GM21360 (cell line): ENCODE data around the gene LAPTM5.
"Not testable (repeated sequence)": the region's sequence is repeated elsewhere in the genome, so short reads cannot be mapped to it uniquely, and the experiment has no call there.

Source experiments
- ATAC-seq: cut with Tn5 transposase; IDR thresholded peaks from one replicate; pipeline ENCODE4 v1.9.1; 2021; ENCODE audit warnings: mild to moderate bottlenecking, moderate library complexity; ENCODE audit not compliant: unreplicated experiment

The LAPTM5 gene

GRCh38 chr1:30773722-30774358, 16.3 kb upstream of the LAPTM5 start:
- ATAC-seq = no peak

DNA sequence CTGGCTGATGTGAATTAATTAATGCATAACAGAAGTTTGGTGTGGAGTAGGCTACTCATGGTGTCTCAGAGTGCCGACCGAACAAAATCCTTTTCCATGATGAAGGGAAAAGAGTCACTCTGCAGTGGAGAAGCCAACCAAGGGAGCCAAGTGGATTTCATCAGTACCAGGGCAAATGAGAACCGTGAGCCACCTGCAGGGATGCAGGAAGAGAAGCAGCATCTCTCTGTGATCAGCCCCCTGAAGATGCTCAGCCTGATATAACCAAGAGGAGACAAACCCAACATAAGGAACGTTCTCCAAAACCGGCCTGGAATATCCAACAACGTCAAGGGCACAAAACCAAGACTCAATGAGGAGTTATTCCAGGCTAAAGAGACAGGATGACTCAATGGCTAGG, 13.4 kb upstream of the LAPTM5 start:
- ATAC-seq = no peak

DNA sequence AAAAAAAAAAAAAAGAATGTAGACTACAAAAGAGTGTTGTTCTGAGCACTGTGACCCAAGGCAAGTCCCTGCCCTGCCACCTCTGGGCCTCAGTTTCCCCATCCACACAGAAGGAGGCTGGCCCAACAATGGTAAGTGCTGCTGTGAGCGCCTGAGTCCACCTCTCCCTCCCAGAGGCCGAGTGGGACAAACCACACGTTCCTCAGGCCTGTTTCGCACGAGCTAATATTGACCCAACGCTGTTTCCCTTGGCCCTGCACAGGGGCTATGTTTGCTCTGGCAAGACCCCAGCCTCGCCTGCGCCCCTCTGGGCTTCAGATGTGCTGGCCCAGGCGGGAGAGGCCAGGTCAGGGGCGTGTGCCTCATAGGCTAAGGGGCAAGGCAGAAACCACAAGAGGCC, 12.6 kb upstream of the LAPTM5 start:
- ATAC-seq = no peak

DNA sequence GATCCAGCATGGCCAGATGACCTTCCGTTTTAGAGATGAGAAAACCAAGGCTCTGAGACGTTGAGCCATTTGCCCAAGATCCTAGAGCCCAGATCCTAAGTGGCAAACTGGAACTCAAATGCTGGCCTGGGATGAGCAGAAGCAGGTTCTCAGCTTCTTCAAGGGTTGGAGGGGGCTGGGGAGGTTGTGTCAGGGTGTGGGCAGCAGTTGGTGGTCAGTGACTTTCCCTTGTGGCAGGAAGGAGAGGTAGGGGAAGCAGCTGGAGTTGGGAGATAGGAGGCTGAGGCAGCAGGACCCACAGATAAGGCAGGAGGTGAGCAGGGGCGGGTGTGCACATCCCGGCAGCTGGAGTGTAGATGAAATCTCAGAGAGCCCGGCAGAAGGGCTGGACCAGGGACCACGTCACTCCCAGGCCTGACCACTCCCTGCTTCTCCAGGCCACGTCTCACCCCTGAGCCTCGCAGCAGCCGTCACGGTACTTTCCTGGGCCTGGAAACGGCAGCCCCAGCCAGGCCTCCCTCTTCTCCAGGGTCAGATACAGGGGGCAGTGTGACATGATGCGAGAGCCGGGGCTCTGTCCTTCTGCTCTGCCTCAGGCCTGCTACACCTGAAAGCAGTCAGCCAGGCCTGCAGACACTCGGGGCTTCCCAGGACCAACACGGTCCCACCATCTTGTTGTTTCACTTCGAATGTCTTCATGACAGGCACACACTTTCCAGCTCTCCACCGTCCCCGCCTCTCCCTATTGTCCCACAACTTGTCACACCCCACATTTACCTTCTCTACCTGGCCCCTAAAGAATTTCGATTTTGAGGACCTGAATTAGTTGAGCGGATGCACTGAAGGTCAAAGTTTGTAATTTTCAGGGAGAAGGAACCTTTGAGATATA, 11.5 kb upstream of the LAPTM5 start:
- no peak for ATAC-seq

DNA sequence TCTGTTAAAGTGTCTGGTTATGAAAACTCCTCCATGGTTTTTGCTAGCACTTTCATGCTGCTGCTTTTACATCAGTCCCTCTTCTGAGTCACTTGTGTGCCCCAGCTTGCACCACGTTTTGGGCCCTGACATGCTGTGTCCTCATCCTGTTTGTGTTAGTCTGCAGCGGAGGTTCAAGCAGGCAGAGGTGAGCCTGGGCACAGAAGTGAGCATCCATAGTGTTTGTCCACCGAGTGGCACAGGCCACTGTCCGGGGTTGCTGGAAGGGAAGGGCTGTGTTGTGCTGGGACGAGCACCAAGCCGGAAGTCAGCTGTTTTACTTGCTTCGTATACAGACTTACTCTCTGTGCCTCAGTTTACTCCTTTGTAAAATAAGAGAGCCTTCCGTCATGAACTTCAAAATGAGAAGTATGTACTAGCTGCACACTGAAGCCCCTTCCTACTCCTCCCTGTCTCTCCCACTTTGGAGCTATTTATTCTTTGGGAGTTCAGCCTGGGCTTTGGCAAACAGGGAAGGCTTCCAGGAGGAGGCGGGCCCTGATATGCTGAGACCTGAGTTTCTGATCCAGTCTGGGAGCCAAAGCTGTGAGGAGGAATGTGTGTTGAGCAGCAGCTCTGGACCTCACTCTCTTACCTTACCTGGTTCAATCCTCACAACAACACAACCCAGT, 10.7 kb upstream of the LAPTM5 start:
- ATAC-seq = no peak

DNA sequence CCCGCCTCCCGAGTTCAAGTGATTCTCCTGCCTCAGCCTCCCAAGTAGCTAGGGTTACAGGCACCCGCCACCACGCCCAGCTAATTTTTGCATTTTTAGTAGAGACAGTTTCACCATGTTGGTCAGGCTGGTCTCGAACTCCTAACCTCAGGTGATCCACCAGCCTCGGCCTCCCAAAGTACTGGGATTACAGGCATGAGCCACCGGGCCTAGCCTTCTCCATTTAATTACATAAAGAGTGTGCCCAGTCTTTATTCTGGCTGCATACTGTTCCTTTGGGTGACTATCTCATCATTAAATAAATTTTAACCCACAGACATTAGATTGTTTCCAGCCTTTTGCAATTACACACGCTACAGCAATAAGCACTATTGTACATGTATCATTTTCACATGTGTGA, 9.4 kb upstream of the LAPTM5 start:
- not testable (repeated sequence) for ATAC-seq

DNA sequence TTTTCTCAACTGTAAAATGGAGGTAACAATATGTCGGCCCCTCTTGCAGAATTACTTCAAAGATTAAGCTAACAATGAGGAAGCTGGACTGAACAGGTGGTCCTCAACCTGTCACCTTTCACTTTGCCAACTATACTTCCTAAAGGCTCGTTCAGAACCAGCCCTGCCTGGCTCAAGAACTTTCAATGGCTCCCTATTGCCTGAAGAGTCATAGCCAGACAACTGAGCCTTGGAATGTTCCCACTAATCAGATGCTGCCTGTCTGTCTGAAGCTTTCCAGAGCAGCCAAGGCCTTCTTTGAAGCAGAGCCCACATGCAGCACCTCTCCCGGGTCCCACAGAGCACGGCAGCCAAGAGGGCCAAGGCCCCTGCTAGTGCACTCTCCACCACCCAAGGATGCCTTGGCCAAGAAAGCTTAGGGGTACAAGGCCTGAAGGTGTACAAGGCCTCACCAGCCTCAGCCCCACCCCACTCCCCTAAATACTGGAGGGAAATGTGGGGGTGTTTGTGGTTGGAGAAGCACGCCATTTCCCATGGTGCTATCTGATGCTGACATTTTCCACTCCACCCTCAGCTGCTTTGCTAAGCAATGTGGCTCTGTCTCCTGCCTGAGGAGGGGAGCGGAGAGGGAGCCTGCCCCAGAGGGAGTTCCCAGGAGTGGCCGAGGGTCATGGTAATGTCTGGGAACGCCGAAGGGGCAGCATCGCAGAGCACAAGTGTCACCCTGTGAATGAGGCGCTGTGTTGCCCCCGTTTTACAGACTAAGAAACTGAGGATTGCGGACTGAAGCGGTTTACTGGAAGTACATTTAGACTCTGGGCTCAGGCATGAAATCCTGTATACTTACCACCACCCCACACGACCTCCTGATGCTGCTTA, 8.2 kb upstream of the LAPTM5 start:
- no peak for ATAC-seq

GRCh38 chr1:30764939-30765555, 7.5 kb upstream of the LAPTM5 start:
- ATAC-seq = peak; percentile 49

GRCh38 chr1:30764396-30764795, 6.8 kb upstream of the LAPTM5 start:
- no peak for ATAC-seq

GRCh38 chr1:30763651-30764248, 6.2 kb upstream of the LAPTM5 start:
- no peak for ATAC-seq

GRCh38 chr1:30762930-30763650, 5.5 kb upstream of the LAPTM5 start:
- ATAC-seq = no peak

DNA sequence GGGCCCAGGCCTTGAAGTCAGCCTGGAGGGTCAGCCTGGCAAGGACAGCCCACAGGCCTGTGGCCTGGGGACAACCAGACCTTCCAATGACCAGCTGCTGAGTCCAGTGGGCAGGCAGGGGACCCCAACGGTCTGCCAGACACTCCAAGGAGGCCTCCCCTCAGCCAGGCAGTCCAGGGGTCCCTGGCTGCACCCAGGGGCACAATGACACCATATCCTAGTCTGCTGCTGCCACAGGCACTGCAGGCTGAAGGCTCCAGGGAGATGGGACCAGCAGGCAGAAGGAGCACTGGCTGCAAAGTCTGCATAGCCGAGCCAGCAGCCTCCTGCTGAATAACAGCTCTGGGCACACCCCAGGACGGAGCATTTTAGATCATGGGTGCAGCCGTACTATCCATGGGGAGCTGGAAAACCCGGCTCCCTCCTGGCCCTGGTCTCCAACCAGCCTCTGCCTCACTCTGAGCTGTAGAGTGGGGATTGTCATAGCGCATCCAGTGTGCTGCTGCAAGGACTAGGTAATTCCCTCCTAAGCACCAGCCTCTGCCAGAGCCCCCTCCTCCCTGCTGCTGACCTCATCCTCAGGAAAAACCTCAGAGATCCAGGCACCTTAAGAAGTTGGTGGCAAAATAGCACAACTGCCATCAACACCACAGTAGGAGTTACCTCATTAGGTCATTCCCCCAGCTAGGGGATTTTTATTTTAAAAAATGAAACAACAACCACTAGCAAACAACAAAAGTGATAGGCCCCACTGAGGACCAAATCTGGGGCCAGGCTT, 4.8 kb upstream of the LAPTM5 start:
- ATAC-seq = no peak

DNA sequence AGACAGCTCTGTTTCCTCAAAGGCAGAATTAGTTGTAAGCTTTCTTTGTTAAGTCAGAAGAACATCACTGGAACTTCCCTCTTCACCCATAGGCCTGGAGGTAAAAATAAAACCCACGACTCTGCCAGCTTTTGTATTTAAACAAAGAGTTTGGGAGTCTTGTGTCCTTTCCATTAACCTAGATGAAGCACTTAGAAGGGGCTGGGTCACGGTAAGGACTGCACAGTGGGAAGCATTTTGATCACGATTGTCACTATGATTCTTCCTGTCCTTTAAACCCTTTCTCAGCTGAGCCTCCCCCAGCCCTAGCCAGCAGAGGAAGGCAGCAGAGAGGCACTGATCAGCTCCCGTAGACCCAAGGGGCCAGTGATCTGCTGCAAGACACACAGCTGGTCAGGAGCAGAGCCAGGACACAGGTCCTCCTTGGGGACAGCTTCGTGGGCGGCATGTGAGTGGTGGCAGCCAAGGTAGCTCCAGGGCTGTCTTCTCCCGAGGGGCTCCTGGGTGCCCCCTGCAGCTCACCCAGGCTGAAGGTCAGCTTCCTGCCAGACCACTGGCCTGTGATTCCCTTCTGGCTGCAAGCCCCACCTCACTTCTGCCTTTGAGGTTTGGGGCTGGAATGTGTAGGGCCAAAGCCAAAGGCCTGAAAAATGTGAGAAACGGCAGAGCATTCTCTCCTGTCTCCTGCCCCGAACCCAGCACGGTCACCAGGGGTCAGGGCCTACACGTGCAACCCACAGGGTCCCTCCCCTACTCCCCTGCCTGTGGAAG, 4.0 kb upstream of the LAPTM5 start:
- no peak for ATAC-seq

GRCh38 chr1:30760596-30761324, 3.2 kb upstream of the LAPTM5 start:
- no peak for ATAC-seq

GRCh38 chr1:30759718-30760281, 2.2 kb upstream of the LAPTM5 start:
- no peak for ATAC-seq

DNA sequence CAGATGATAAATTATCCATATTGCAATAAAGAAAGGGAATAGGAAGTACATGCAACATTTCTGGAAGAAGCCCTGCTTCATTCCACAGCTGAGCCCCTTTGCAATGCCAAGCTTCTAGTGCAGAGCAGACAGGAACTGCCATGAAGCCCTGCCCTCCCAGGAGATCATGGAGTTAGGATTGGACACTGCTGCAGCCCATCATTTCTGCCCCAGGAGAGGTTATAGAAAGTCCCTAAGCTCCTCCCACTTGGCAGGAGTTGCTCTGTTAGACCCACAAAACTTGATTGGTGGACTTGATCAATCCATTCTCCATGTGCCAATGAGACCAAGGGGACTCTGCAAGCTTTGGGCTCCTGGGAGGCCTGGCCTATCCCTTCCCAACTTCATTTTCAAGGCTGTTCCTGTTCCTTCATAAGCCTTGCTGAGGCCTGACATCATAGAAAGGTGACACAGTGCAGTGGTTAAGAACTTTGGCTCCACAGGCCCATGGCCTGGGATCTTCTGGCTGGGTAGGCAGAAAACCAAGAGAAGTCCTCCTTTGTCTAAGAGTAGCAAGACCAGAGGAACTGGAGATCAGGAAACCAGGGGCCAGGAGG, 1.3 kb upstream of the LAPTM5 start:
- ATAC-seq = no peak
